GM12878 (cell line): ENCODE measurements around the gene MICAL3. TPM values are rescaled to one million over a fixed set of nuclear protein-coding genes. Genes with fewer than 3 reads are reported as not detected.

Experiments
- ATAC-seq: fragments of 200-7000 bp; cut with Tn5 transposase; 3 replicates; pipeline ENCODE4 v1.9.1; 2020; ENCODE audit warnings: mild to moderate bottlenecking, moderate library complexity
- BruUV-seq: library from RNA; stranded (reverse); fragments of 400-500 nt; replicated peaks from 2 replicates; lab custom pipeline; 2021; lab: Mats Ljungman, UMichigan
- CTCF ChIA-PET: fragments of 300-600 bp; sonication (Branson Sonifier 250); formaldehyde crosslinking; extraction: SDS; loops from one replicate; lab custom pipeline; 2021; ENCODE audit warnings: inconsistent platforms; lab: Yijun Ruan, JAX
- POLR2A ChIA-PET: fragments of 350-600 bp; formaldehyde crosslinking; extraction: SDS; loops from one replicate; lab custom pipeline; 2021; ENCODE audit warnings: inconsistent platforms; lab: Charles Lee
- RAD21 ChIA-PET: fragments of 300-600 bp; sonication (Branson Sonifier 250); formaldehyde crosslinking; loops from one replicate; lab custom pipeline; 2023; ENCODE audit warnings: antibody characterized with exemption; ENCODE audit not compliant: unreplicated experiment; lab: Charles Lee
- SMC1A ChIA-PET: fragments of 300-600 bp; sonication (Branson Sonifier 250); formaldehyde crosslinking; loops from one replicate; lab custom pipeline; 2023; ENCODE audit not compliant: unreplicated experiment, uncharacterized antibody; lab: Charles Lee
- DNase-seq: peaks from one replicate; pipeline ENCODE4 v3.0.0-alpha.2; 2011; ENCODE audit warnings: low read depth, low spot score
- FAIRE-seq: peaks from 3 replicates; lab custom pipeline; 2011; peaks lifted over from hg19 to GRCh38; lab: Jason Lieb, UNC
- H2AFZ ChIP-seq: 2 replicates; pipeline ENCODE4 v1.6.0; 2011; ENCODE audit warnings: low read depth, low read length, control low read depth; ENCODE audit not compliant: control insufficient read depth
- H3K27ac ChIP-seq: 2 replicates; pipeline ENCODE4 v1.5.1; 2011; ENCODE audit warnings: control low read depth; ENCODE audit not compliant: control insufficient read depth, insufficient read depth
- H3K27me3 ChIP-seq, 2 experiments: replicated peaks in 1 of 2; 2 replicates each; pipeline versions ENCODE4 v1.6.0 to v1.6.1; 2011; ENCODE audit warnings: low read length in 1 of 2; ENCODE audit not compliant: control insufficient read depth in 2 of 2, insufficient read depth in 2 of 2
- H3K36me3 ChIP-seq, 2 experiments: 2 replicates each; pipeline ENCODE4 v1.5.1; 2011; ENCODE audit warnings: low read length in 1 of 2; ENCODE audit not compliant: control insufficient read depth in 2 of 2, insufficient read depth in 2 of 2
- H3K4me1 ChIP-seq: 2 replicates; pipeline ENCODE4 v1.6.1; 2011; ENCODE audit warnings: mild to moderate bottlenecking, low read length, moderate library complexity, mixed read lengths; ENCODE audit not compliant: control insufficient read depth, insufficient read depth
- H3K4me2 ChIP-seq: 2 replicates; pipeline ENCODE4 v1.6.0; 2011; ENCODE audit warnings: control low read depth; ENCODE audit not compliant: control insufficient read depth, insufficient read depth
- H3K4me3 ChIP-seq: fragments of 200-600 bp; sonication (generic); 2 replicates; pipeline ENCODE4 v1.5.1; 2016
- H3K79me2 ChIP-seq: 2 replicates; pipeline ENCODE4 v1.6.0; 2011; ENCODE audit warnings: low read length; ENCODE audit not compliant: control insufficient read depth, insufficient read depth
- H3K9ac ChIP-seq: 2 replicates; pipeline ENCODE4 v1.8.0; 2011; ENCODE audit warnings: low read length, control low read depth, mixed read lengths; ENCODE audit not compliant: control insufficient read depth, insufficient read depth
- H3K9me3 ChIP-seq: replicated peaks from 3 replicates; pipeline ENCODE4 v1.5.1; 2011; ENCODE audit warnings: mild to moderate bottlenecking, low read length; ENCODE audit not compliant: control insufficient read depth, insufficient read depth
- H4K20me1 ChIP-seq: 2 replicates; pipeline ENCODE4 v1.6.0; 2011; ENCODE audit not compliant: control insufficient read depth, insufficient read depth
- ESRRA ChIP-seq: IDR thresholded peaks from 2 replicates; pipeline ENCODE4 v1.6.1; 2012; ENCODE audit warnings: mild to moderate bottlenecking, low read length, improper control_type of control experiment
- EZH2 ChIP-seq: IDR thresholded peaks from 2 replicates; pipeline ENCODE4 v1.6.1; 2012; ENCODE audit warnings: low read depth, mild to moderate bottlenecking, control low read depth, inconsistent platforms, low read length, borderline replicate concordance; ENCODE audit not compliant: control insufficient read depth
- GATAD2B ChIP-seq: fragments of 450-650 bp; conservative IDR thresholded peaks from 2 replicates; pipeline ENCODE4 v1.6.1; 2017; ENCODE audit warnings: low read depth, mild to moderate bottlenecking, moderate library complexity
- MTA2 ChIP-seq: fragments of 450-650 bp; IDR thresholded peaks from 2 replicates; pipeline ENCODE4 v1.6.1; 2016; ENCODE audit warnings: low read depth, mild to moderate bottlenecking, moderate library complexity
- NR2F1 ChIP-seq: fragments of 450-650 bp; conservative IDR thresholded peaks from 2 replicates; pipeline ENCODE4 v1.6.1; 2017; ENCODE audit warnings: mild to moderate bottlenecking
- PAX8 ChIP-seq: fragments of 450-650 bp; IDR thresholded peaks from 2 replicates; pipeline ENCODE4 v1.6.1; 2017; ENCODE audit warnings: mild to moderate bottlenecking, moderate library complexity
- RELB ChIP-seq: fragments of 450-650 bp; IDR thresholded peaks from 2 replicates; pipeline ENCODE4 v1.6.1; 2017; ENCODE audit warnings: low read depth, mild to moderate bottlenecking, moderate library complexity
- TARDBP ChIP-seq: IDR thresholded peaks from 2 replicates; pipeline ENCODE4 v1.6.1; 2016; ENCODE audit warnings: borderline replicate concordance
- WGBS: methylation state at CpG from one replicate; pipeline ENCODE4 v1.1.6; 2016; ENCODE audit warnings: low lambda C conversion rate; ENCODE audit not compliant: insufficient replicate concordance, insufficient coverage; ENCODE audit errors: missing lambda C conversion rate; 5-methylcytosine and 5-hydroxymethylcytosine counted together
- in situ Hi-C: fragments of 300-500 bp; cut with MboI; formaldehyde crosslinking; loops from 9 replicates; pipeline ENCODE4 v1.14.3; 2018; ENCODE audit warnings: mixed read lengths
- intact Hi-C: fragments of 100-400 bp; cut with micrococcal nuclease; formaldehyde crosslinking; loops from one replicate; pipeline ENCODE4 v1.14.2; 2022; ENCODE audit not compliant: unreplicated experiment
- polyA plus RNA-seq, 11 experiments: library from polyadenylated mRNA; depleted of rRNA in 4 of 11; unstranded in 6 of 11; stranded (reverse) in 5 of 11; fragments of >200 nt; fragmentation: Nextera tagmentation in 4 of 11; fragmentation: Illumina TruSeq in 1 of 11; extraction: Ambion mirVana in 4 of 11; extraction: Trizol in 1 of 11; gene quantifications; 1 replicate in 1 of 11; 2 replicates in 10 of 11; pipeline versions ENCODE4 v1.2.1 to v1.2.3, GENCODE V29; 2011 to 2016; ENCODE audit warnings: inconsistent platforms in 2 of 11, missing spikeins in 2 of 11, low read depth in 1 of 11
- total RNA-seq, 4 experiments: library from RNA; depleted of rRNA in 3 of 4; stranded (reverse); fragments of >200 nt in 3 of 4; fragmentation: Illumina TruSeq in 1 of 4; extraction: Trizol in 1 of 4; gene quantifications; 2 replicates each; pipeline versions ENCODE4 v1.2.1 to v1.2.3, GENCODE V29; 2013 to 2021

Gene MICAL3
- total and polyA plus RNA-seq, 10 of the 15 experiments (the other 5 are each of a cell fraction or from before 2014, with no cell fraction given), result 2.6 to 92.2 (median 24.0) TPM

- Histone ChIP-seq H3K36me3 (peaks cover 3 to 5% of the 10 kb centered on the region in 2 experiments; a peak in 2 of 4 replicates), H3K27me3 (no peaks in the 10 kb centered on the region), H3K4me2 (no peak overlapping the region), H3K79me2 (peaks cover 21% of the 10 kb centered on the region), H3K27ac (no peak overlapping the region), H3K9me3 (no peaks in the 10 kb centered on the region), H3K4me3 (no peak overlapping the region), H2AFZ (no peak overlapping the region), H4K20me1 (peaks cover 6% of the 10 kb centered on the region), H3K4me1 (no peaks in the 10 kb centered on the region; the same call in 1 of the 2 replicates), H3K9ac (no peak overlapping the region)
- intact Hi-C loops (no loop called here), in situ Hi-C loops (no loop called here)
- ChIA-PET CTCF (interaction anchor here (0.6 to 0.9 kb wide), 2 partner anchors 42 to 165 kb away, joined by 3 read pairs; no protein-coding TSS in a partner anchor), RAD21 (no interaction called here), SMC1A (interaction anchor here (1.1 kb wide), 1 partner anchor 92 kb away, joined by 4 read pairs; no protein-coding TSS in a partner anchor), POLR2A (no interaction called here)
- TF ChIP-seq MTA2 (no peak), ESRRA (no peak), RELB (no peak), NR2F1 (no peak), PAX8 (no peak), EZH2 (no peak), TARDBP (no peak), GATAD2B (no peak)
- no peak for DNase-seq
- no peak for FAIRE-seq
- WGBS, result 84% methylated on average over 8 of the region's 8 CpGs
- BruUV-seq, result no TSS peak
- ATAC-seq, result no peak
These were observed 40.2 kb downstream of the MICAL3 start for GRCh38 chr22:17984114-17984513.
